HepG2 (cell line): ENCODE measurements around the gene DRC7. TPM values are rescaled to one million over a fixed set of nuclear protein-coding genes. Genes with fewer than 3 reads are reported as not detected.

Experiments
- ATAC-seq: fragments of 200-7000 bp; cut with Tn5 transposase; 3 replicates; pipeline ENCODE4 v1.9.1; 2020; ENCODE audit warnings: mild to moderate bottlenecking, moderate library complexity
- BruUV-seq: library from RNA; stranded (reverse); fragments of 400-500 nt; replicated peaks from 2 replicates; lab custom pipeline; 2021; lab: Mats Ljungman, UMichigan
- CTCF ChIA-PET: fragments of 300-600 bp; formaldehyde crosslinking; extraction: SDS; loops from one replicate; lab custom pipeline; 2021; ENCODE audit warnings: low total read pairs, inconsistent platforms, low intra/inter-chr PET ratio; lab: Yijun Ruan, JAX
- POLR2A ChIA-PET: fragments of 350-600 bp; sonication (Branson Sonifier 250); formaldehyde crosslinking; loops from one replicate; lab custom pipeline; 2020; ENCODE audit warnings: antibody characterized with exemption, inconsistent platforms; lab: Yijun Ruan, JAX
- DNase-seq: peaks from one replicate; pipeline ENCODE4 v3.0.0-alpha.2; 2015; ENCODE audit warnings: low spot score
- FAIRE-seq: peaks from 3 replicates; lab custom pipeline; 2011; peaks lifted over from hg19 to GRCh38; lab: Jason Lieb, UNC
- H2AFZ ChIP-seq: one replicate; pipeline ENCODE4 v1.6.1; 2011; ENCODE audit warnings: low read length, inconsistent platforms
- H3K27ac ChIP-seq: fragments of 300-600 bp; 3 replicates; pipeline ENCODE4 v1.8.0; 2011; ENCODE audit warnings: mixed run types, mild to moderate bottlenecking, mixed read lengths, low read length, inconsistent platforms; ENCODE audit not compliant: insufficient read depth; ENCODE audit errors: extremely low read length
- H3K27me3 ChIP-seq, 2 experiments: fragments of 200-600 bp in 1 of 2; 2 replicates in 1 of 2; 3 replicates in 1 of 2; pipeline versions ENCODE4 v1.6.0 to v1.8.0; 2011; ENCODE audit warnings: low read length in 2 of 2, mild to moderate bottlenecking in 2 of 2, moderate library complexity in 2 of 2, inconsistent platforms in 1 of 2; ENCODE audit not compliant: insufficient read depth in 2 of 2, control insufficient read depth in 1 of 2
- H3K36me3 ChIP-seq, 2 experiments: fragments of 200-600 bp in 1 of 2; replicated peaks in 1 of 2; 2 replicates in 1 of 2; 3 replicates in 1 of 2; pipeline versions ENCODE4 v1.5.1 to v1.8.0; 2011; ENCODE audit warnings: low read length in 2 of 2, inconsistent platforms in 1 of 2; ENCODE audit not compliant: insufficient read depth in 2 of 2, control insufficient read depth in 1 of 2
- H3K4me1 ChIP-seq: 2 replicates; pipeline ENCODE4 v1.5.1; 2012; ENCODE audit warnings: low read length, inconsistent platforms; ENCODE audit not compliant: insufficient read depth
- H3K4me2 ChIP-seq: 2 replicates; pipeline ENCODE4 v1.6.0; 2011; ENCODE audit warnings: low read depth, low read length, inconsistent platforms
- H3K4me3 ChIP-seq, 3 experiments: fragments of 200-600 bp in 1 of 3; sonication (generic), shearing (Covaris generic) in 1 of 3; replicated peaks in 1 of 3; 2 replicates each; pipeline ENCODE4 v1.5.1; 2011 to 2016; ENCODE audit warnings: low read length in 3 of 3, inconsistent platforms in 2 of 3, low read depth in 2 of 3, mild to moderate bottlenecking in 2 of 3, control low read depth in 1 of 3, mixed read lengths in 1 of 3; ENCODE audit not compliant: insufficient read depth in 1 of 3
- H3K79me2 ChIP-seq: one replicate; pipeline ENCODE4 v1.6.1; 2011; ENCODE audit warnings: low read length, inconsistent platforms; ENCODE audit not compliant: insufficient read depth
- H3K9ac ChIP-seq: 2 replicates; pipeline ENCODE4 v1.6.0; 2011; ENCODE audit warnings: mild to moderate bottlenecking, low read depth, low read length, inconsistent platforms; ENCODE audit not compliant: insufficient read depth
- H3K9me3 ChIP-seq: 2 replicates; pipeline ENCODE4 v1.5.1; 2012; ENCODE audit warnings: mild to moderate bottlenecking, low read length
- H4K20me1 ChIP-seq: 2 replicates; pipeline ENCODE4 v1.6.0; 2011; ENCODE audit warnings: inconsistent platforms, mild to moderate bottlenecking, low read length, moderate library complexity; ENCODE audit not compliant: insufficient read depth
- GRHL1 ChIP-seq: sonication (generic); formaldehyde crosslinking; conservative IDR thresholded peaks from 2 replicates; pipeline ENCODE4 v1.8.0; 2022; ENCODE audit warnings: missing genetic modification reagents
- IKZF5 ChIP-seq: IDR thresholded peaks from 2 replicates; pipeline ENCODE4 v1.6.1; 2018; ENCODE audit warnings: missing genetic modification reagents, mild to moderate bottlenecking, missing compliant biosample characterization
- KAT2B ChIP-seq: fragments of 150-350 bp; IDR thresholded peaks from 2 replicates; pipeline ENCODE4 v1.6.1; 2014; ENCODE audit warnings: low read depth, low read length, borderline replicate concordance
- MEIS2 ChIP-seq: sonication (generic); formaldehyde crosslinking; IDR thresholded peaks from 2 replicates; pipeline ENCODE4 v1.9.0; 2021; ENCODE audit warnings: mild to moderate bottlenecking, missing genetic modification reagents
- NFAT5 ChIP-seq: sonication (generic); formaldehyde crosslinking; IDR thresholded peaks from 2 replicates; pipeline ENCODE4 v1.4.0; 2020; ENCODE audit warnings: missing genetic modification reagents
- PHF8 ChIP-seq: sonication (generic); formaldehyde crosslinking; IDR thresholded peaks from 2 replicates; pipeline ENCODE4 v1.5.0; 2020; ENCODE audit warnings: missing genetic modification reagents
- TMF1 ChIP-seq: sonication (generic); formaldehyde crosslinking; IDR thresholded peaks from 2 replicates; pipeline ENCODE4 v1.8.1; 2022; ENCODE audit warnings: low read depth, missing genetic modification reagents
- ZBTB26 ChIP-seq: IDR thresholded peaks from 2 replicates; pipeline ENCODE4 v1.6.1; 2016; ENCODE audit warnings: missing compliant biosample characterization, missing genetic modification reagents, borderline replicate concordance
- ZNF44 ChIP-seq: sonication (generic); formaldehyde crosslinking; IDR thresholded peaks from 2 replicates; pipeline ENCODE4 v1.5.1; 2020; ENCODE audit warnings: mild to moderate bottlenecking, missing genetic modification reagents
- WGBS: methylation state at CpG from one replicate; pipeline ENCODE4 v1.1.6; 2017; ENCODE audit warnings: low lambda C conversion rate; 5-methylcytosine and 5-hydroxymethylcytosine counted together
- in situ Hi-C: cut with HindIII; loops from 2 replicates; pipeline ENCODE4 v1.10.0; 2017; ENCODE audit warnings: low pct_unique_long_range_greater_than_20kb; ENCODE audit not compliant: extremely low pct_ligation_motif_present
- intact Hi-C: fragments of 100-400 bp; cut with micrococcal nuclease; formaldehyde crosslinking; loops from one replicate; pipeline ENCODE4 v1.10.0; 2022; ENCODE audit not compliant: unreplicated experiment
- polyA plus RNA-seq, 8 experiments: library from polyadenylated mRNA; depleted of rRNA in 3 of 8; stranded (reverse) in 7 of 8; unstranded in 1 of 8; fragments of >200 nt; fragmentation: Illumina TruSeq in 4 of 8; extraction: Trizol in 4 of 8; gene quantifications; 2 replicates each; pipeline versions ENCODE4 v1.2.1 to v1.2.3, GENCODE V29; 2011 to 2016; ENCODE audit warnings: low read depth in 4 of 8, missing spikeins in 1 of 8, mixed read lengths in 1 of 8; ENCODE audit not compliant: insufficient read depth in 1 of 8
- total RNA-seq, 5 experiments: library from RNA; depleted of rRNA; stranded (reverse); fragments of >200 nt; fragmentation: Illumina TruSeq; extraction: Trizol; gene quantifications; 2 replicates each; pipeline ENCODE4 v1.2.3, GENCODE V29; 2016; ENCODE audit warnings: low read depth in 1 of 5

DRC7 gene
- total and polyA plus RNA-seq, 2 of the 13 experiments (the other 11 are each of a cell fraction or from before 2014, with no cell fraction given), result 2.7 to 3.4 TPM

- peak; percentile 91 for DNase-seq
- H3K9ac ChIP-seq, result peak overlapping the region; percentile 68
- H3K36me3 ChIP-seq, result no peaks in the 10 kb centered on the region
- whole genome bisulfite sequencing, result 54% methylated on average over 8 of the region's 17 CpGs
- no peaks in the 10 kb centered on the region for H4K20me1 ChIP-seq
- no peaks in the 10 kb centered on the region for H3K9me3 ChIP-seq
- H3K4me3 ChIP-seq, result peak overlapping the region in 2 of 3 experiments; percentile 50 to 60; a peak in 4 of 6 replicates
- POLR2A ChIA-PET, result interaction anchor here (0.5 to 2.2 kb wide), 18 partner anchors 9 to 295 kb away, joined by 3 to 41 read pairs (median 6); partner anchors contain the start of genes CX3CL1, DRC7 and KATNB1
- no peak overlapping the region for H2AFZ ChIP-seq
- BruUV-seq, result TSS peak; percentile 66
- peak; percentile 84 for FAIRE-seq
- intact Hi-C loops, result loop anchor here (1.0 to 2.0 kb wide), 2 partner anchors 27 to 53 kb away; partner anchors contain the start of gene DRC7
- in situ Hi-C loops, result loop anchor here (5.0 kb wide), 1 partner anchor 50 kb away; no protein-coding TSS in a partner anchor
- peak overlapping the region; percentile 80 for H3K4me2 ChIP-seq
- H3K27ac ChIP-seq, result peak overlapping the region; percentile 79
- no peaks in the 10 kb centered on the region for H3K27me3 ChIP-seq
- CTCF ChIA-PET, result interaction anchor here (0.9 to 2.6 kb wide), 4 partner anchors 19 to 89 kb away, joined by 3 to 14 read pairs (median 4); partner anchors contain the start of gene DRC7
- ATAC-seq, result peak; percentile 93
- no peaks in the 10 kb centered on the region for H3K79me2 ChIP-seq
- peaks cover 69% of the 10 kb centered on the region for H3K4me1 ChIP-seq
- TF ChIP-seq GRHL1 (no peak), ZBTB26 (CRISPR knock-in tag) (no peak; the same call in 1 of the 2 replicates), NFAT5 (CRISPR knock-in tag) (no peak), ZNF44 (CRISPR knock-in tag) (no peak), KAT2B (no peak), TMF1 (CRISPR knock-in tag) (peak; percentile 28; the same call in 1 of the 2 replicates), IKZF5 (CRISPR knock-in tag) (peak; percentile 72; the same call in 1 of the 2 replicates), PHF8 (CRISPR knock-in tag) (peak; percentile 56), MEIS2 (CRISPR knock-in tag) (peak; percentile 84)
These were observed 26.9 kb upstream of the DRC7 start for GRCh38 chr16:57667526-57668262.
